ENCODE measurements around the gene PPM1H.

- TF ChIP-seq CTCF (IDR thresholded peaks at IDR 0.05; ENCODE audit: low read length) (no peak), EZH2 (IDR thresholded peaks at IDR 0.05; ENCODE audit: borderline replicate concordance, low read length) (no peak)
Observed at GRCh38 chr12:62866451-62867082, 68.4 kb downstream of the PPM1H start.

Measured in OCI-LY1 (cell line).